Stomach smooth muscle (tissue), 2 donors: ENCODE measurements around the gene KCNA5.

Experiments
- H3K27ac ChIP-seq: one replicate; pipeline ENCODE4 v1.7.0; 2013; ENCODE audit warnings: mild to moderate bottlenecking, low read length, inconsistent platforms
- H3K27me3 ChIP-seq, 2 donors: one replicate each; pipeline ENCODE4 v1.7.0; 2013; ENCODE audit warnings: low read length in 2 of 2; ENCODE audit not compliant: insufficient read depth in 2 of 2, control insufficient read depth in 1 of 2
- H3K36me3 ChIP-seq, 2 donors: one replicate each; pipeline ENCODE4 v1.7.0; 2013; ENCODE audit warnings: low read length in 2 of 2; ENCODE audit not compliant: control insufficient read depth in 2 of 2, insufficient read depth in 2 of 2
- H3K4me1 ChIP-seq: one replicate; pipeline ENCODE4 v1.7.0; 2013; ENCODE audit warnings: low read length; ENCODE audit not compliant: control insufficient read depth, insufficient read depth
- H3K4me3 ChIP-seq, 2 donors: one replicate each; pipeline ENCODE4 v1.7.0; 2013; ENCODE audit warnings: low read length in 2 of 2
- H3K9ac ChIP-seq, 2 donors: one replicate each; pipeline ENCODE4 v1.7.0; 2013; ENCODE audit warnings: low read length in 2 of 2, mild to moderate bottlenecking in 1 of 2
- H3K9me3 ChIP-seq, 2 donors: one replicate each; pipeline ENCODE4 v1.7.0; 2013; ENCODE audit warnings: low read length in 2 of 2; ENCODE audit not compliant: control insufficient read depth in 2 of 2
- donor health status: healthy.
- donor health status: Pancreatic carcinoma.

KCNA5 gene

GRCh38 chr12:5078423-5078822 is 34.7 kb downstream of the KCNA5 start:
- Histone ChIP-seq H3K9ac (no peak overlapping the region), H3K4me3 (peak overlapping the region in 1 of 2 donors; percentile 8), H3K9me3 (no peaks in the 10 kb centered on the region), H3K36me3 (no peaks in the 10 kb centered on the region), H3K27me3 (no peaks in the 10 kb centered on the region), H3K27ac (peak overlapping the region; percentile 37), H3K4me1 (peaks cover 21% of the 10 kb centered on the region)

GRCh38 chr12:5081016-5081415 is 37.3 kb downstream of the KCNA5 start:
- Histone ChIP-seq H3K27me3 (no peaks in the 10 kb centered on the region), H3K4me1 (peaks cover 21% of the 10 kb centered on the region), H3K4me3 (no peak overlapping the region), H3K27ac (no peak overlapping the region), H3K9me3 (no peaks in the 10 kb centered on the region), H3K36me3 (no peaks in the 10 kb centered on the region), H3K9ac (no peak overlapping the region)

- Histone ChIP-seq H3K36me3 (no peaks in the 10 kb centered on the region), H3K9me3 (no peaks in the 10 kb centered on the region), H3K27me3 (peaks cover 0 to 2% of the 10 kb centered on the region in 2 donors), H3K4me1 (peaks cover 2% of the 10 kb centered on the region), H3K4me3 (no peak overlapping the region), H3K9ac (no peak overlapping the region), H3K27ac (no peak overlapping the region)
Measured at GRCh38 chr12:5083955-5084849, 40.5 kb downstream of the KCNA5 start.

GRCh38 chr12:5085896-5086295 is 42.2 kb downstream of the KCNA5 start:
- Histone ChIP-seq H3K27ac (no peak overlapping the region), H3K4me1 (peaks cover 2% of the 10 kb centered on the region), H3K9ac (no peak overlapping the region), H3K4me3 (no peak overlapping the region), H3K9me3 (no peaks in the 10 kb centered on the region), H3K36me3 (no peaks in the 10 kb centered on the region), H3K27me3 (peaks cover 0 to 2% of the 10 kb centered on the region in 2 donors)

GRCh38 chr12:5087831-5088554 is 44.3 kb downstream of the KCNA5 start:
- Histone ChIP-seq H3K9me3 (no peaks in the 10 kb centered on the region), H3K27ac (no peak overlapping the region), H3K9ac (no peak overlapping the region), H3K27me3 (peaks cover 0 to 2% of the 10 kb centered on the region in 2 donors), H3K4me1 (peaks cover 2% of the 10 kb centered on the region), H3K36me3 (no peaks in the 10 kb centered on the region), H3K4me3 (no peak overlapping the region)

- Histone ChIP-seq H3K4me1 (peaks cover 2% of the 10 kb centered on the region), H3K4me3 (no peak overlapping the region), H3K9ac (no peak overlapping the region), H3K9me3 (no peaks in the 10 kb centered on the region), H3K27me3 (peaks cover 0 to 2% of the 10 kb centered on the region in 2 donors), H3K27ac (no peak overlapping the region), H3K36me3 (no peaks in the 10 kb centered on the region)
Measured at GRCh38 chr12:5088586-5089264, 45.0 kb downstream of the KCNA5 start.

GRCh38 chr12:5094551-5094950 is 50.9 kb downstream of the KCNA5 start:
- no peak overlapping the region for H3K9ac ChIP-seq
- no peak overlapping the region for H3K4me3 ChIP-seq
- peaks cover 2% of the 10 kb centered on the region for H3K4me1 ChIP-seq
- H3K27me3 ChIP-seq, result peaks cover 0 to 6% of the 10 kb centered on the region in 2 donors
- no peaks in the 10 kb centered on the region for H3K36me3 ChIP-seq
- H3K27ac ChIP-seq, result no peak overlapping the region
- no peaks in the 10 kb centered on the region for H3K9me3 ChIP-seq

GRCh38 chr12:5094986-5095385 is 51.3 kb downstream of the KCNA5 start:
- Histone ChIP-seq H3K9me3 (no peaks in the 10 kb centered on the region), H3K9ac (no peak overlapping the region)

More at GRCh38 chr12:5094986-5095385, 51.3 kb downstream of the KCNA5 start:
- Histone ChIP-seq H3K4me3 (no peak overlapping the region), H3K27me3 (peaks cover 0 to 6% of the 10 kb centered on the region in 2 donors), H3K36me3 (no peaks in the 10 kb centered on the region), H3K27ac (no peak overlapping the region), H3K4me1 (peaks cover 2% of the 10 kb centered on the region)
